HEK293 (cell line): ENCODE measurements around the gene ANXA3.

Experiments used
- CTCF ChIA-PET: fragments of 350-600 bp; formaldehyde crosslinking; extraction: SDS; loops from one replicate; lab custom pipeline; 2021; ENCODE audit warnings: antibody characterized with exemption; lab: Yijun Ruan, JAX
- POLR2A ChIA-PET: fragments of 300-600 bp; formaldehyde crosslinking; extraction: SDS; loops from one replicate; lab custom pipeline; 2020; ENCODE audit warnings: antibody characterized with exemption, inconsistent platforms; lab: Yijun Ruan, JAX
- H3K27ac ChIP-seq: fragments of 200-500 bp; sonication (Bioruptor generic); 2 replicates; pipeline ENCODE4 v1.5.1; 2014; ENCODE audit warnings: low read depth, low read length, control low read depth, inconsistent platforms; ENCODE audit errors: extremely low read depth
- H3K36me3 ChIP-seq, 2 experiments: fragments of 200-500 bp in 1 of 2; sonication (Bioruptor generic) in 1 of 2; 1 replicate in 1 of 2; 2 replicates in 1 of 2; pipeline ENCODE4 v1.5.1; 2014 to 2017; ENCODE audit warnings: inconsistent platforms in 2 of 2, low read length in 2 of 2; ENCODE audit not compliant: control insufficient read depth in 2 of 2, insufficient read depth in 1 of 2
- H3K4me1 ChIP-seq: fragments of 200-500 bp; sonication (Bioruptor generic); 2 replicates; pipeline ENCODE4 v1.5.1; 2014; ENCODE audit warnings: mild to moderate bottlenecking, low read length, inconsistent platforms; ENCODE audit not compliant: control insufficient read depth, insufficient read depth
- H3K4me3 ChIP-seq: 2 replicates; pipeline ENCODE4 v1.5.1; 2011; ENCODE audit warnings: low read depth, mild to moderate bottlenecking, control low read depth, low read length, moderate library complexity
- H3K9me3 ChIP-seq: fragments of 200-500 bp; sonication (Bioruptor generic); 2 replicates; pipeline ENCODE4 v1.5.1; 2014; ENCODE audit warnings: low read depth, low read length, inconsistent platforms; ENCODE audit not compliant: control insufficient read depth, insufficient read depth
- GLIS1 ChIP-seq: fragments of 450-650 bp; formaldehyde crosslinking; IDR thresholded peaks from 2 replicates; pipeline ENCODE4 v1.5.1; 2016; ENCODE audit warnings: missing biosample characterization, missing genetic modification characterization
- SP3 ChIP-seq: fragments of 450-650 bp; formaldehyde crosslinking; IDR thresholded peaks from 2 replicates; pipeline ENCODE4 v1.5.1; 2016; ENCODE audit warnings: missing biosample characterization, missing genetic modification characterization
- TRIM28 ChIP-seq: IDR thresholded peaks from 2 replicates; pipeline ENCODE4 v1.6.1; 2011; ENCODE audit warnings: low read length, control low read depth, borderline replicate concordance
- ZBTB7A ChIP-seq: fragments of 450-650 bp; formaldehyde crosslinking; IDR thresholded peaks from 2 replicates; pipeline ENCODE4 v1.5.1; 2016; ENCODE audit warnings: low read depth, missing biosample characterization, missing genetic modification characterization
- ZIC2 ChIP-seq: fragments of 450-650 bp; formaldehyde crosslinking; IDR thresholded peaks from 2 replicates; pipeline ENCODE4 v1.5.1; 2016; ENCODE audit warnings: missing biosample characterization, missing genetic modification characterization
- ZNF132 ChIP-seq: fragments of 450-650 bp; formaldehyde crosslinking; IDR thresholded peaks from 2 replicates; pipeline ENCODE4 v1.5.1; 2017; ENCODE audit warnings: missing biosample characterization, missing genetic modification characterization, borderline replicate concordance
- ZNF221 ChIP-seq: fragments of 450-650 bp; formaldehyde crosslinking; IDR thresholded peaks from 2 replicates; pipeline ENCODE4 v1.5.1; 2017; ENCODE audit warnings: missing biosample characterization, missing genetic modification characterization, borderline replicate concordance
- ZNF423 ChIP-seq: fragments of 450-650 bp; formaldehyde crosslinking; IDR thresholded peaks from 2 replicates; pipeline ENCODE4 v1.5.1; 2016; ENCODE audit warnings: missing biosample characterization, missing genetic modification characterization
- ZNF473 ChIP-seq: fragments of 450-650 bp; formaldehyde crosslinking; IDR thresholded peaks from 2 replicates; pipeline ENCODE4 v1.5.1; 2017; ENCODE audit warnings: missing biosample characterization, missing genetic modification characterization
- ZNF639 ChIP-seq: fragments of 450-650 bp; formaldehyde crosslinking; IDR thresholded peaks from 2 replicates; pipeline ENCODE4 v1.5.1; 2016; ENCODE audit warnings: missing biosample characterization, missing genetic modification characterization
- ZNF830 ChIP-seq: fragments of 450-650 bp; IDR thresholded peaks from 2 replicates; pipeline ENCODE4 v1.5.0; 2018; ENCODE audit warnings: missing biosample characterization, missing genetic modification characterization, low read depth, mild to moderate bottlenecking, moderate library complexity
- TF ChIP-seq, protein P1 (sequence below): fragments of 450-650 bp; formaldehyde crosslinking; optimal IDR thresholded peaks from 2 replicates; pipeline ENCODE3; 2016; ENCODE audit warnings: missing biosample characterization, mild to moderate bottlenecking, missing genetic modification characterization
- TF ChIP-seq, protein P2 (sequence below): fragments of 450-650 bp; formaldehyde crosslinking; IDR thresholded peaks from 2 replicates; pipeline ENCODE4 v1.5.1; 2016; ENCODE audit warnings: missing biosample characterization, missing genetic modification characterization
- TF ChIP-seq, protein P3 (sequence below): fragments of 450-650 bp; formaldehyde crosslinking; IDR thresholded peaks from 2 replicates; pipeline ENCODE4 v1.5.1; 2017; ENCODE audit warnings: missing biosample characterization, missing genetic modification characterization
- TF ChIP-seq, protein P4 (sequence below): fragments of 450-650 bp; formaldehyde crosslinking; IDR thresholded peaks from 2 replicates; pipeline ENCODE4 v1.5.1; 2017; ENCODE audit warnings: missing biosample characterization, mild to moderate bottlenecking, missing genetic modification characterization, moderate library complexity

ANXA3 gene

DNA sequence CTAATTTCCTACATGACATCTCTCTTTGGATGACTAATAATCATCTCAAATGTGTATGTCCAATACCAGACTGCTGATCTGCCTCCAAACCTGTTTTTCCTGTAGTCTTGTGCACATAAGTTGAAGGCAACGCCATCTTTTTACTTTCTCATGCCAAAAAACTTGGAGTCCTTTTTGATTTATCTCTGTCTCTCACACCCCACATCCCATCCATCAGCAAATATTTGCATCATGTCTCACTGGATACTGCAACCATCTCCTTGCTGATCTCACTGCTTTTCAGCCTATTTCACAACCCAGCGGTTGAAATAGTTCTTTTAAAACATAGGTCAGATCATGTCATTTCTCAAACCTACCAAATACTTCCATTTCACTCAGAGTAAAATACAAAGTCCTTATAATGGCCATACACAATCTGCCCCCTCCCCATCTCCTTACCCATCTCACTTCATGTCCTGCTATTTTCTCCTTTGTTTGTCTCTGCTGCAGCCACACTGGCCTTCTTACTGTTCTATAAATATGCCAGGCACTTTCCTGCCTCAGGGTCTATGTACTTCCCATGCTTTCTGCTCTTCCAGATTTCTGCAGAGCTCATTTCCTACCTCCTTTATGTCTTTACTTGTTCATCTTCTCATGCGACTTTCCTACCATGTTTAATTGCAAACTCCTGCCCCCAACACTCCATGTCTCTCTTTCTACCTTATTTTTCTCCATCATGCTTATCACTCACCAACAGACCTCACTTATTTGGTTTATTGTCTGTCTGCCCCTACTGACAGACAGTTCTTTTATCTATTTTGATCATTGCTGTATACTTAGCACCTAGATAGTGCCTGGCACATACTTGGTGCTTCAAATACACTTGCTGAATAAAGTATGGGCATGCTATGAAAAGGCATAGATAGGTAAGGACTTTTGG lies 98.8 kb downstream of the ANXA3 start:
- TF ChIP-seq ZNF473, result no peak
- no peak for TF ChIP-seq ZIC2
- no peak for TF ChIP-seq SP3
- TF ChIP-seq, protein P1, sequence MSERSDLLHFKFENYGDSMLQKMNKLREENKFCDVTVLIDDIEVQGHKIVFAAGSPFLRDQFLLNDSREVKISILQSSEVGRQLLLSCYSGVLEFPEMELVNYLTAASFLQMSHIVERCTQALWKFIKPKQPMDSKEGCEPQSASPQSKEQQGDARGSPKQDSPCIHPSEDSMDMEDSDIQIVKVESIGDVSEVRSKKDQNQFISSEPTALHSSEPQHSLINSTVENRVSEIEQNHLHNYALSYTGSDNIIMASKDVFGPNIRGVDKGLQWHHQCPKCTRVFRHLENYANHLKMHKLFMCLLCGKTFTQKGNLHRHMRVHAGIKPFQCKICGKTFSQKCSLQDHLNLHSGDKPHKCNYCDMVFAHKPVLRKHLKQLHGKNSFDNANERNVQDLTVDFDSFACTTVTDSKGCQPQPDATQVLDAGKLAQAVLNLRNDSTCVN (tag by site-specific recombination), result no peak
- TF ChIP-seq ZNF221 (tag by site-specific recombination), result no peak
- TF ChIP-seq, protein P2, sequence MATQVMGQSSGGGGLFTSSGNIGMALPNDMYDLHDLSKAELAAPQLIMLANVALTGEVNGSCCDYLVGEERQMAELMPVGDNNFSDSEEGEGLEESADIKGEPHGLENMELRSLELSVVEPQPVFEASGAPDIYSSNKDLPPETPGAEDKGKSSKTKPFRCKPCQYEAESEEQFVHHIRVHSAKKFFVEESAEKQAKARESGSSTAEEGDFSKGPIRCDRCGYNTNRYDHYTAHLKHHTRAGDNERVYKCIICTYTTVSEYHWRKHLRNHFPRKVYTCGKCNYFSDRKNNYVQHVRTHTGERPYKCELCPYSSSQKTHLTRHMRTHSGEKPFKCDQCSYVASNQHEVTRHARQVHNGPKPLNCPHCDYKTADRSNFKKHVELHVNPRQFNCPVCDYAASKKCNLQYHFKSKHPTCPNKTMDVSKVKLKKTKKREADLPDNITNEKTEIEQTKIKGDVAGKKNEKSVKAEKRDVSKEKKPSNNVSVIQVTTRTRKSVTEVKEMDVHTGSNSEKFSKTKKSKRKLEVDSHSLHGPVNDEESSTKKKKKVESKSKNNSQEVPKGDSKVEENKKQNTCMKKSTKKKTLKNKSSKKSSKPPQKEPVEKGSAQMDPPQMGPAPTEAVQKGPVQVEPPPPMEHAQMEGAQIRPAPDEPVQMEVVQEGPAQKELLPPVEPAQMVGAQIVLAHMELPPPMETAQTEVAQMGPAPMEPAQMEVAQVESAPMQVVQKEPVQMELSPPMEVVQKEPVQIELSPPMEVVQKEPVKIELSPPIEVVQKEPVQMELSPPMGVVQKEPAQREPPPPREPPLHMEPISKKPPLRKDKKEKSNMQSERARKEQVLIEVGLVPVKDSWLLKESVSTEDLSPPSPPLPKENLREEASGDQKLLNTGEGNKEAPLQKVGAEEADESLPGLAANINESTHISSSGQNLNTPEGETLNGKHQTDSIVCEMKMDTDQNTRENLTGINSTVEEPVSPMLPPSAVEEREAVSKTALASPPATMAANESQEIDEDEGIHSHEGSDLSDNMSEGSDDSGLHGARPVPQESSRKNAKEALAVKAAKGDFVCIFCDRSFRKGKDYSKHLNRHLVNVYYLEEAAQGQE, result no peak
- TF ChIP-seq, protein P3, sequence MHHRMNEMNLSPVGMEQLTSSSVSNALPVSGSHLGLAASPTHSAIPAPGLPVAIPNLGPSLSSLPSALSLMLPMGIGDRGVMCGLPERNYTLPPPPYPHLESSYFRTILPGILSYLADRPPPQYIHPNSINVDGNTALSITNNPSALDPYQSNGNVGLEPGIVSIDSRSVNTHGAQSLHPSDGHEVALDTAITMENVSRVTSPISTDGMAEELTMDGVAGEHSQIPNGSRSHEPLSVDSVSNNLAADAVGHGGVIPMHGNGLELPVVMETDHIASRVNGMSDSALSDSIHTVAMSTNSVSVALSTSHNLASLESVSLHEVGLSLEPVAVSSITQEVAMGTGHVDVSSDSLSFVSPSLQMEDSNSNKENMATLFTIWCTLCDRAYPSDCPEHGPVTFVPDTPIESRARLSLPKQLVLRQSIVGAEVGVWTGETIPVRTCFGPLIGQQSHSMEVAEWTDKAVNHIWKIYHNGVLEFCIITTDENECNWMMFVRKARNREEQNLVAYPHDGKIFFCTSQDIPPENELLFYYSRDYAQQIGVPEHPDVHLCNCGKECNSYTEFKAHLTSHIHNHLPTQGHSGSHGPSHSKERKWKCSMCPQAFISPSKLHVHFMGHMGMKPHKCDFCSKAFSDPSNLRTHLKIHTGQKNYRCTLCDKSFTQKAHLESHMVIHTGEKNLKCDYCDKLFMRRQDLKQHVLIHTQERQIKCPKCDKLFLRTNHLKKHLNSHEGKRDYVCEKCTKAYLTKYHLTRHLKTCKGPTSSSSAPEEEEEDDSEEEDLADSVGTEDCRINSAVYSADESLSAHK (tag by site-specific recombination), result no peak
- no peak for TF ChIP-seq GLIS1 (tag by site-specific recombination)
- no peak for TF ChIP-seq ZBTB7A (tag by site-specific recombination)
- no peak for TF ChIP-seq ZNF639
- no peak for TF ChIP-seq ZNF830 (tag by site-specific recombination)
- TF ChIP-seq TRIM28, result no peak
- TF ChIP-seq ZNF132 (tag by site-specific recombination), result no peak
- TF ChIP-seq ZNF423 (tag by site-specific recombination), result no peak
- TF ChIP-seq, protein P4, sequence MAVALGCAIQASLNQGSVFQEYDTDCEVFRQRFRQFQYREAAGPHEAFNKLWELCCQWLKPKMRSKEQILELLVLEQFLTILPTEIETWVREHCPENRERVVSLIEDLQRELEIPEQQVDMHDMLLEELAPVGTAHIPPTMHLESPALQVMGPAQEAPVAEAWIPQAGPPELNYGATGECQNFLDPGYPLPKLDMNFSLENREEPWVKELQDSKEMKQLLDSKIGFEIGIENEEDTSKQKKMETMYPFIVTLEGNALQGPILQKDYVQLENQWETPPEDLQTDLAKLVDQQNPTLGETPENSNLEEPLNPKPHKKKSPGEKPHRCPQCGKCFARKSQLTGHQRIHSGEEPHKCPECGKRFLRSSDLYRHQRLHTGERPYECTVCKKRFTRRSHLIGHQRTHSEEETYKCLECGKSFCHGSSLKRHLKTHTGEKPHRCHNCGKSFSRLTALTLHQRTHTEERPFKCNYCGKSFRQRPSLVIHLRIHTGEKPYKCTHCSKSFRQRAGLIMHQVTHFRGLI (tag by site-specific recombination), result no peak
- Histone ChIP-seq H3K4me1 (no peaks in the 10 kb centered on the region), H3K9me3 (no peaks in the 10 kb centered on the region), H3K27ac (no peak overlapping the region), H3K36me3 (no peaks in the 10 kb centered on the region), H3K4me3 (no peak overlapping the region)
- CTCF ChIA-PET, result no interaction called here
- POLR2A ChIA-PET, result no interaction called here
